IPS-NIHi7 (cell line): ENCODE measurements around the gene ZNF365.
A peak's percentile ranks its signal among the peaks of the same experiment; 100 is the strongest.
"Not testable (repeated sequence)": the region's sequence is repeated elsewhere in the genome, so short reads cannot be mapped to it uniquely, and the experiment has no call there.

Source experiments
- DNase-seq: peaks from one replicate; pipeline ENCODE4 v3.0.0; 2012; ENCODE audit warnings: mixed read lengths; ENCODE audit errors: extremely low spot score

ZNF365 gene

GRCh38 chr10:62377966-62378365 is 3.8 kb downstream of the ZNF365 start:
- no peak for DNase-seq

- not testable (repeated sequence) for DNase-seq
These were observed 4.7 kb downstream of the ZNF365 start for GRCh38 chr10:62378877-62379276.

- no peak for DNase-seq
These were observed 5.2 kb downstream of the ZNF365 start for GRCh38 chr10:62379394-62379793.

GRCh38 chr10:62380016-62380415 is 5.8 kb downstream of the ZNF365 start:
- DNase-seq, result no peak

GRCh38 chr10:62381385-62382102 is 7.4 kb downstream of the ZNF365 start:
- no peak for DNase-seq

GRCh38 chr10:62382831-62383230 is 8.7 kb downstream of the ZNF365 start:
- no peak for DNase-seq

GRCh38 chr10:62384057-62384446 is 9.9 kb downstream of the ZNF365 start:
- DNase-seq, result no peak

GRCh38 chr10:62384447-62385081 is 10.4 kb downstream of the ZNF365 start:
- DNase-seq, result no peak

GRCh38 chr10:62386356-62387320 is 12.5 kb downstream of the ZNF365 start:
- no peak for DNase-seq

GRCh38 chr10:62388328-62388727 is 14.2 kb downstream of the ZNF365 start:
- peak; percentile 30 for DNase-seq

- no peak for DNase-seq
These were observed 16.5 kb downstream of the ZNF365 start for GRCh38 chr10:62390497-62391176.

- no peak for DNase-seq
These were observed 19.1 kb downstream of the ZNF365 start for GRCh38 chr10:62393237-62393636.

GRCh38 chr10:62394556-62395018 is 20.4 kb downstream of the ZNF365 start:
- peak; percentile 21 for DNase-seq

- no peak for DNase-seq
These were observed 21.7 kb downstream of the ZNF365 start for GRCh38 chr10:62395892-62396291.

GRCh38 chr10:62396864-62397263 is 22.7 kb downstream of the ZNF365 start:
- DNase-seq, result no peak

GRCh38 chr10:62399211-62399610 is 25.0 kb downstream of the ZNF365 start:
- no peak for DNase-seq

- DNase-seq, result no peak
These were observed 28.3 kb downstream of the ZNF365 start for GRCh38 chr10:62402508-62402907.

GRCh38 chr10:62410528-62410927 is 36.4 kb downstream of the ZNF365 start:
- DNase-seq, result not testable (repeated sequence)

GRCh38 chr10:62410934-62411333 is 36.8 kb downstream of the ZNF365 start:
- not testable (repeated sequence) for DNase-seq

GRCh38 chr10:62413048-62413447 is 38.9 kb downstream of the ZNF365 start:
- DNase-seq, result no peak

- DNase-seq, result no peak
These were observed 39.5 kb downstream of the ZNF365 start for GRCh38 chr10:62413652-62414051.

GRCh38 chr10:62414359-62414758 is 40.2 kb downstream of the ZNF365 start:
- no peak for DNase-seq
